HG03469 (cell line): ENCODE results near the gene SAMD15.
"Not testable (repeated sequence)": the region's sequence is repeated elsewhere in the genome, so short reads cannot be mapped to it uniquely, and the experiment has no call there.

ENCODE experiments used
- ATAC-seq: cut with Tn5 transposase; IDR thresholded peaks from one replicate; pipeline ENCODE4 v1.9.1; 2021; ENCODE audit warnings: mild to moderate bottlenecking, moderate library complexity, moderate number of reproducible peaks; ENCODE audit not compliant: unreplicated experiment

SAMD15 gene

DNA sequence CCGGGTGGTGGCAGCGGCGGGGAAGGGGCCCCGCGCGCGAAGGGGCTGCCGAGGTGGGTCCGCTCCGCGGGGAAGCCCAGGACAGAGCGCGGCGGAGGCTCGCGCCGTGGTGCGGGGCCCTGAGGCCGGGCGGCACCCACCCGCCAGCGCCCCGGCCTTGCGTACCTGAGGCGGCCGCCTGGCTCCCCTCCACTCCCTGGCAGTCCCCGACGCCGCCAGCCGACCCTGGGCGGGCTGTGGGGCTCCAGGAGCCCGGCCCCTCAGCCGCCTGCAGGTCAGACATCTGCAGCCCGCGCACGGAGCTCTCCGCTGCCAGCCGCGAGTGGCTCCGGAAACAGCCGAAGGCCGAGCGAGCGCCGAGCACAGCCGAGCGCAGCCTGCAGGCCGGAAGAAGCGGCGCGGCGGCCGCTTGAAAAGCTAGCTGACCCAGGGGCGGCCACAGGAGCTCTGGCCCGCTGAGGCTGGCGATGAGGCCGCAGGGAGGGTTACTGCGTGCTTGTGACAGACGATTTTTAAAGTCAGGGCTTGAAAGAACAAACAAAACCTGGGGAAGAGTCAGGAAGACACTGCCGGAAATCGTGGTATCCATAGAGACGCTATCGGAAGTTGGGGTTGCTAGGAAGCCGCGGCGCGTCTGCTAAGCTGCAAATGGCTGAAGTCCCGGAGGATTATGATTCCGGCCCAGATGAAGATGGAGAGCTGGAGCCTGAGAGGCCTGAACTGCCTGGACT lies at the start of gene SAMD15, which contains the start of gene TMED8:
TSS of gene SAMD15 (plus strand) at position 609 of the 731 bp plus-strand sequence. CDS start at position 649, 40 bp downstream.
TSS of gene TMED8 (minus strand) at position 324 of the 731 bp plus-strand sequence. CDS start at position 283, 41 bp downstream.
- ATAC-seq = peak; percentile 68

DNA sequence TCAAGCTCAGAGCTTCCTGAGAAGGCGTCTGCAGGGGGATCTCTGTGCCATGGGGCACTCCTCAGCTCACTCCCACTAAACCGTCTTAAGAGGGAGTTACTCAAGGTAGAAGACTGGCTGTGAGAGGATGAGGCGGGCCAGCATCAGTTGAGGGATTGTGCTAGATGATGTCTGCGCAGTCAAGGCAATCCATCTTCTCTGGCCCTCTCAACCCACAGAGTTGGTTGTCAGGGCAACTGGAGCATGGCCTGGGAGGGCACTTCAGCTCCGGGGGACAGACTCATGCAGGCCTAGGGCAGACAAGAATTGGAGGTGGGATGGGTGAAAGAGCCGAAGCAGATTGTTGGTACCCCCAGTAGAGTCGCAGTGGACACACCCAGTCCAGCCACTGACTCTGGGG lies 47.3 kb upstream of the SAMD15 start:
- ATAC-seq = no peak

DNA sequence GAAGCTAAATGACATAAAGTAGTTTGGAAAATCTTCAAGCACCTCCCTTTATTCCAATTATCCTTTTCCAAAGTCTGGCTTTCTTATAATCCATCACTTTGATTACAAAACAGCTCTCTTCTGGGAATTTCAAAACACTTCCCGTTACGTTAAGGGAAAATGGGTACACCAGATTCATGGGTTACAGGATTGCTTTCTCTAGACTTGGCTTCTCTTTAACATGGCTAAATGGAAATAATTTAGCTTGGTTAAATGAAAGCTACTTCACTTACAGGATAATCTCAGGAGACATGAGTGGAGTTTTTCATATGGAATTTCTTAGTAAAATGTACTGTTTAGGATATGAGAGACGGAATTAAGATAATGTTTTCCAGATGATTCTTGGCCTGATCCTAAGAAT lies 41.6 kb upstream of the SAMD15 start:
- no peak for ATAC-seq

DNA sequence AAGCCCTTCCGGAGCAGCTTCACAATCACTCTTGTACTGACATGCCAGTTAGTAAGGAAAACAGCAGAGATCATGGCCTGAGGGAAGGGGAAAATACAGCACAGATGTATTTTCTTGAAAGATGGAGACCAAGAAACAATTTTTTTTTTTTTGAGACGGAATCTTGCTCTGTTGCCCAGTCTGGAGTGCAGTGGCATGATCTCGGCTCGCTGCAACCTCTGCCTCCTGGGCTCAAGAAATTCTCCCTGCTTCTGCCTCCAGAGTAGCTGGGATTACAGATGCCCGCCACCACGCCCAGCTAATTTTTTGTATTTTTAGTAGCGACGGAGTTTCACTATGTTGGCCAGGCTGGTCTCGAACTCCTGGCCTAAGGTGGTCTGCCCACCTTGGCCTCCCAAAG lies 39.9 kb upstream of the SAMD15 start:
- ATAC-seq = not testable (repeated sequence)

DNA sequence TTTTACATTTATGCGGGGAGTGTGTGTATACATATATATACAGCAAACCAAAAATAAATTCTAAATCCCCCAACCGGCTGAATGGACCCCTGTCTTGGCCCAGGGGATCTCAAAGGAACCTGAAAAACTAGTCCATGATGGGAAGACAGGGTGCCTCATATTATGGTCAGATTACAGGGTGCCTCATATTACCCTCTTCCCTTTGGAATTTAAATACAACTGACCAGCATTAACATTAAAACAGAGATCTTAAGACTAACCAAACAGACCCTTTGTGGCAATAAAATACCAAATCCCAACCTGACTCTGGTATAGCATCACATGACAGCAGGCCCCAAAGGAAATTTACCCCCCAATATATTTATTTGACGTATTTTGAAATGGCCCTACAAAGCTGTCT lies 39.3 kb upstream of the SAMD15 start:
- ATAC-seq = no peak

DNA sequence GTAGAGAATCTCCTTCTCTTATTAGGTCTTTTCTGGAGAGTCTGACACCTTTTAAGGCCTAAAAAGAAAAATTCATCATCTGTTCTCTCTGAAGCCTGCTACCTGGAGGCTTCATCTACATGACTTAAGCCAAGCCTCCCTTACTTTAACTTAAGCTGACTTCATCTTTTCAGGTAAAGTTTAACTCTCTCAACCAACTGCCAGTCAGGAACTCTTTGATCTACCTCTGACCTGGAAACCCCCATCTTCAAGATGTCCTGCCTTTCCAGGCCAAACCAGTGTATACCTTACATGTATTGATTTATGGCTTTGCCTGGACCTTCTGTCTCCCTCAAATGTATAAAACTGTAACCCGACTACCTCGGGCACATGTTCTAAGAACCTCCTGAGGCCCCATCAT lies 38.9 kb upstream of the SAMD15 start:
- no peak for ATAC-seq

DNA sequence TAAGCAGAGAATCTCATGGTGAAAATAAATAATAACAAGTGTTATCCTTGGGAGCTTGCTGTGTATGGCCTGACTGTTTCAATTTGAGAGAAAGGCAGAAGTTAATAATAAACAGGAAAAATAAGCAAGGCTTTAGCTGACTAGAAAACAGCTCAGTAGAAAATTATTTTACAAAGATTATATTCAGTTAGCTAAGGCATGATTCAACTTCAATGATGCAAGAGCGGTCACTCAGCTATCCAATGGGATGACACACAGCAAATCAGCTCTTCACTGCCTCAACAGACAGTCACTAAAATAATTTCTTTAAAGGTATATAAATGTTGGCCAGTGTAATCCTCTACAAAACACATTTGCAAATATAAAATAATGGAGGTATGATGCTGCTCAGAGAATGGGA lies 37.8 kb upstream of the SAMD15 start:
- no peak for ATAC-seq

DNA sequence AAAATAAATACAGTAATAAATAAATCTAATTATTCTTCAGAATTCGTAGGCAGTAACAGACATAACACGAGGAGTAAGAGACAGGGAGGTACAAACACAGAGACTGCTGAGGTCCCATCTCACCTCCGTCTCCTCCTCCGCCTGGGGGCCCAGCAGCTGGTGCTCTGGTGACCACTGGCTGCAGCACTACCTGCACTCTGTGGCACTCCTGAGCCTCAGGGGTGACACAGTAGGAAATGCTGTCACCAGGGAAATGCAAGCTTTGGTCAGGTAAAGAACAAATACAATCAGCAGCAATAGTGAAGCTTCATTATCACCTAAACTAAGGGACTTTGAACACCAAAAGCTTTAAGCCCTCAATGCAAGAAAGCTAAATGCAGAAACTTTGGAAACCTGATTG lies 36.8 kb upstream of the SAMD15 start:
- no peak for ATAC-seq

DNA sequence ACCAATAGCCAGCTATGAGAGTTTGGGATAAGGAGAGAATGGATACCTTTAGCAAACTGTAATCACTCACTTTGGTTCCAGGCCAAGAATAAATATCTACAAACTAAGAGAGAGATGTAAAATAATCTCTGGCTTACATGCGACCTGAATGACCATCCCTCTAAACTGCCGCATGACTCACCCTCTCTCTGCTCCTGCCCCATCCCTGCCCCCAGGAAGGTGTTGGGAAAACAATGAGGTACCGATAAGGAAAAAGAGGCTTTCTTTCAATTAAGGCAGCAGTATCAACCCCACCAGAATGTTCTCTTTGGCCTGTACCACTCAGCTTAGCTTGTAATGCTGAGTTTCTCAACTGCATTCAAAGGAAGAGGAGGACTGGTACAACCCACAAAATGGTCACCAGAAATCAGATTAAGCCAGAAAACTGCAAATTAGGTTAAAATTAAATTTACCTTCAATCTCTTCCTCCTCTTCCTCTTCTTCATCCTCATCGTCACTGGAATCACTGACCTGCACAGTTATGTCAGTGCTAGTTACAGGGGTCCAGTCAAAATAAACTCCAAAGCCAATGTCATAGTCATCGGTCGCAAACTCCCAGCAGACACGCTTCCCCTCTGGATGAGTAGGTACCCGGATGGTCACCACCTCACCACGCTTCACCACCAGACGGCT lies 34.3 kb upstream of the SAMD15 start:
- no peak for ATAC-seq

DNA sequence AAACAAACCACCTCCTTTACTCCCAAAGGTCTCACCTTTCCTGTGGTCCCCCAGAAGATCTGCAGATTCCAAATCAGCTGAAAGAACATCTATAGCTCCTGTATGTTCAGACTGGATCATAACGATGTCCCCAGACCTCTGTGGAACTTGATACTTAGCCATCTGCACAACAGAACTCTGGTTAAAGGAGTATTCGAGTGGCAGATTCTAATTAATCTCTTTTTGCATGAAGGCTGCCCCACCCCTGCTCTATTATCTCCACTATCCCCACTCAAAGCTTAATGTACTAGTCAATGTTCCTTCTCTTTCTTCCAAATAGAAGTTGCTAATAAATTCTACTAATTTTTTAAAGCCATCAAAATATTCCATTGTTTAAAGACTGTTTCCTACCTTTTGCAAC lies 33.5 kb upstream of the SAMD15 start:
- no peak for ATAC-seq

DNA sequence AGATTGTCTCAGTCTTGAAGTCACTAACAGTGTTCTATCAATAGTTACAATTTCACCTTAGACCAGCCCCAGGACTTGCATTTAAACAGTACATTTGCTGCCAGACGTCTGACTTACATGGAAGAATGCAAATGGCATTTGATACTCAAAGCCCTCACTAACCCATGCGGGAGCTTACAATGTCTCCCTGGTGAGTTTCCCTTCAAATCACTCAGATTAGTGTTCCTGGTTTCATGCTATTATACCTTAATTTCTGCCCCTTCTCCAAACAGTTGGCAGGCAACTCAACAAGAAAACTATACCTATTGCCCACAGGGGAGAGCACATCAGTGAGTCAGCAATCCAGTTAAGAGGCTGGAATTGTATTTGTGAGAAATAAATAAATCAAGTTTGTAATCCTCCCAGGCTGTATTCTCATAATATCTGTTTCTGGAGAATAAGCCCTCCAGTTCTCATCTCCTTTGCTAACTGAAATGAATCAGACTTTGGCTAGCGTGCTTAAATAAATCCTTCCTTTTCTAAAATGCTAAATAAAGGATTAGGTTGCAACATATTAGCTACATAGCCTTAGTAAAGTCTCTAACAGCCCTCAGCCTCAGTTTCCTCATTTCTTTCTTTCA lies 32.7 kb upstream of the SAMD15 start:
- no peak for ATAC-seq

DNA sequence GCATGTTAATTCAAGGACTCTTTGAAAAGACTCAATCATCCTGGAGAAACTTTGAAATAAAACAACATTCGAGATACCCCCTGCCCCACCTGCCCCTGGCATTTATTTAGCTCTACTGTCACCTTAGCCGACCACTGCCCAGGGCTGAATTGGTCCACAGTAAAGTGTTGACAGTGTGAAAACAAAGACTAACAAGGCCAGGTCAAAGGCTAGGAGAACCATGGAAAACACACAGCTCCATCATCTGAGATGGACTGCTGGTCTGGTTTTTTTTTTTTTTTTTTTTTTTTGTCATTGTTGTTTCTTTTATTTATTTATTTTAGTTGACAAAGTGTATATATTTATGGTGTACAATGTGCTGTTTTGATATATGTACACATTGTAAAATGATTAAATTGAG lies 30.7 kb upstream of the SAMD15 start:
- no peak for ATAC-seq

DNA sequence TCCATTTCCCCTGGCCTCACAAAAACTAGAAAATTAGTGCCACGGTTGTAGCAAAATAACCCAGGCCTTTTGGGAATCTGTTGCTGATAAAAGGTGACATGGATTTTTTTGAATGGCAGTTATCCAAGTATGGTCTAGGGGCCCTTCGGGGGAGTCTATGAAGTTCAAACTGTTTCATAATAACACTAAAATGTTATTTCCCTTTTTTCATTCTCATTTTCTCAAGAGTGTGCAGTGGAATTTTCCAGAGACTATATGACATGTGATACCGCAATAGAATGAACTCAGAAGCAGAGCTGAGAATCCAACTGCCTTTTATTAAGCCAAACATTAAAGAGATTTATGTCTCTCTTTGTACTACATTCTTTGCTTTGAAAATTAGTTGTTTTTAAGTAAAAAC lies 29.4 kb upstream of the SAMD15 start:
- ATAC-seq = no peak

DNA sequence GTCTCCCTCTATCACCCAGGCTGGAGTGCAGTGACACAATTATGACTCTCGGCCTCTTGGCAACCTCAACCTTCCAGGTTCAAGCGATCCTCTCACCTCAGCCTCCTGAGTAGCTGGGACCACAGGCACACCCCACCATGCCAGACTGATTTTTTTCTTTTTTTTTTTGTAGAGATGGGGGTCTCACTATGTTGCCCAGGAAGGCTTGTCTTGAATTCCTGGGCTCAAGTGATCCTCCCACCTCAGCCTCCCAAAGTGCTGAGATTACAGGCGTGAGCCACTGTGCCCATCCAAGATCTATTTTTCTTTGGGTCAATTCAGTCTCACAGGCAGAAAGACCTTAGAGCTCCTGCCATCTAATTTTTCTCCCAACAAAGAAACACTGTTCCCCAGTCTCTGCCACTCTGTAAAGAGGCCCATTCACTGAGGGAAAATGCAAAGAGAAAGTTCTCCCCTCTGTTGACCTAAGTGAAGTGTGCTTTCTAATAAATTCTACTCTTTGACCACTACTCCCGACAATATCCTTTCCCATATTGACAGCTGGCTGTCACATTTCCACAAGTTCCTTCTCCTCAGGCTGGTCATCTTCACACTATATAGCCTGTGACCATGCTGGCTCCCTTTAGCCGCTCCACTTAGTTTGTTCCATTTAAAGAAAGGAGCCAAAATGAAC lies 23.6 kb upstream of the SAMD15 start:
- no peak for ATAC-seq

DNA sequence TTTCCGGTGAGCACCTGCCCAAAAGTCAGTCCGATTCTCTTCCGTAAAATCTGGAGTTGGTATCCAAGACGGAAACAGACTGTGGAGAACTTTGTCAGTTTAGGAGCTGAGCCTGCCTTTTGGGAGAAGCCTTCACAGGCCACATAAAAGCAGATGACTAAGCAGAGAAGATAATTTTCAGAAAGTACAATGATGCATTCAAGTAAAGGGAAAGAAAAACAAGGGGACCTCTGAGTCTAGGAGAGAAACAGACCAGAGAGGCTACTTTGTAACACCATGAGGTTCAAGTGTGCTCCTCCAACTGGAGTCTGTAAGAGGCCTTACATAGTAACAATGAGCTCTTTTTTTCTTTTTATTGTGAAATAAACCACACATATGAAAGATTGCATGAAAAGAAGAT lies 21.4 kb upstream of the SAMD15 start:
- ATAC-seq = no peak

DNA sequence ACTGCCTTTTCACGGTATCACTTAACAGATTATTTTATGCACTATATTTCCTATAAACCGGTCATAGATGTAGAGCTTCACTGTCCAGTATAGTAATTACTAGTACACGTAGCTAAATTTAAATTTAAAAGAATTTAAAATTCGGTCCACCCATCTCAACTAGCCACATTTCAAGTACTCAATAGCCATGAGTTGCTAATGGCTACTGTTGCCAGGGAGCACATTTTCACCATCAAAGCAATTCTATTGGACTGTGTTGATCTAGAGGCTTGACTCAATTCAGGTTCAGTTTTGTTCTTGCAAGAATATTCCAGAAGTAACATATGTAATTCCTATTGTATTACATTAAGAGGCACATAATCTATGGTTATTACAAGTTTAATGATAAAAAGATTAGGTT lies 20.3 kb upstream of the SAMD15 start:
- no peak for ATAC-seq

DNA sequence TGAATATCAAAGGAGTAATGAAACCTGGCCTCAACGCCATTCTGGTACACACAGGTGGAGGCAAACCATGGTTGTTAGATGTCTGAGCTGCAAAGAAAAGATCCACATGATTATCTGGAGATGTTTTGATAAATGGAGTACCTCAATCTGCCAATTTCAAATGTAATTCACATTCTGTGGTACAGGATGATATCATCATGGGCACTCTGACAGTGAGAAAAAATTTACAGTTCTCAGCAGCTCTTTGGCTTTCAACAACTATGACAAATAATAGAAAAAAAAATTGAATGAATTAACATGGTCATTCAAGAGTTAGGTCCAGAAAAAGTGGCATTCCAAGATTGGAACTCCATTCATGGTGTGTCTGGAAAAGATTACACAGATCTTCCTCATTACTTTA lies 17.6 kb upstream of the SAMD15 start:
- no peak for ATAC-seq

DNA sequence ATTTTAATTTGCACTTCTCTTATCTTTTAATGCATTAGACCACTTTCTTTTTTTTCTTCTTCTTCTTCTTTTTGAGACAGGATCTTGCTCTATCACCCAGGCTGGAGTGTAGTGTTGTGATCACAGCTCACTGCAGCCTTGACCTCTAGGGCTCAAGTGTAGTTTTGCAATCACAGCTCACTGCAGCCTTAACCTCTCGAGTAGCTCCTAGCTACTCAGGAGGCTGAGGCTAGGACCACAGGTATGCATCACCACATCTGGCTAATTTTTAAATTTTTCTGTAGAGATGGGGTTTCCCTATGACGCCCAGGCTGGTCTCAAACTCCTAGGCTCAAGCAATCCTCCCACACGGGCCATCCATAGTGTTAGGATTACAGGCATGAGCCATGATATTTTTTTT lies 13.0 kb upstream of the SAMD15 start:
- no peak for ATAC-seq

DNA sequence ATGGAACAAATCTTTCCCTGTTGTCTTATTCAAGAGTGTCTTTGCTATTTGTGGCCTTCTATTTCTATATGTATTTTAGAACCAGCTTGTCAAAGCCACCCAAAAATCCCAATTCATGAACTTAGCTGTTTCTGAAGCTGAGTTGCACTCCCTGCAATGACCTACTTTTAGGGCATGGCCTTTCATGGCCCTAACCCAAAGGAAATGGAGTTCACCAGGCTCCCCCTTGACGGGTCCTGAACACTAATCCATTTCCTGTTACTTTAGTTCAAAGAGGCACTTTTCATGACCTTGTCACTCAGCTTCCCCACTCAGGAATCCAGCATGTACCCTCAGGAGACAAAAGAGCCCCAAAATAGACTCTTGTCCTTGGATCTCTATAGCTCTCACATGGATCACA lies 7.9 kb upstream of the SAMD15 start:
- no peak for ATAC-seq

DNA sequence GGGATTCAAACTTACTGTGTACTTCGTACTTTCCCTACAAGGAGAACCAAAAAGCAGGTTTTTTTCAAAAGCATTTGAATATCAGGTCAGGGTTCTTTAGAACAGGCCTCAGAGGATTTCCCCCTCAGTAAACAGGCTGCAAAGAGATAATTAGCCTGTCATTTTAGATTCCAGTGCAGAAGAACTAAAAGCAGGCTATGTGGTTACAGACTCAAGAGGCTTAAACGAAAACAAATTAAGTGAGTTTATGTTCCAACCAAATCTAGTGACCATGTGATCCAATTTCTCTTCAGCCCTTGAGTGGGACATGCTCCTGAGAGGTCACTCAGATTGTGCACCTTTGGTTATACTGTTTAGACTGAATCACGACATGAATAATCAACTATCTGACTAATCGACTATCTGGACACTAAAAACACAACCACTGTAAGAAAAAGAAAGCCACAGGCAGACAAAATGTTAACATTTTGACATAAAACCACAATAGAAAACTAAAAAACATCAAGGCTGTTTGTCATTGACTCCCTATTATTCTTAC lies 4.8 kb upstream of the SAMD15 start:
- no peak for ATAC-seq
